K562 (cell line): Measurements from ENCODE around the gene NMRK2. TPM values are rescaled to one million over a fixed set of nuclear protein-coding genes. Genes with fewer than 3 reads are reported as not detected.

ENCODE experiments used
- ATAC-seq: fragments of 200-7000 bp; cut with Tn5 transposase; 3 replicates; pipeline ENCODE4 v1.9.1; 2020; ENCODE audit warnings: moderate library complexity
- BruUV-seq: library from RNA; stranded (reverse); fragments of 400-500 nt; replicated peaks from 2 replicates; lab custom pipeline; 2021; lab: Mats Ljungman, UMichigan
- CTCF ChIA-PET: fragments of 300-600 bp; formaldehyde crosslinking; extraction: SDS; loops from one replicate; lab custom pipeline; 2021; ENCODE audit warnings: low intra/inter-chr PET ratio; lab: Yijun Ruan, JAX
- POLR2A ChIA-PET: fragments of 300-600, 350-650 bp; sonication (Branson Sonifier 250); formaldehyde crosslinking; extraction: SDS; loops from one replicate; lab custom pipeline; 2021; ENCODE audit warnings: antibody characterized with exemption, inconsistent platforms; lab: Yijun Ruan, JAX
- DNase-seq, 4 experiments: peaks; one replicate each; pipeline versions ENCODE4 v3.0.0 to v3.0.0-alpha.2; 2011 to 2018; ENCODE audit warnings: low spot score in 3 of 4, mixed read lengths in 3 of 4; ENCODE audit errors: extremely low read depth in 1 of 4
- FAIRE-seq: peaks from 2 replicates; lab custom pipeline; 2011; peaks lifted over from hg19 to GRCh38; lab: Jason Lieb, UNC
- H2AFZ ChIP-seq: 2 replicates; pipeline ENCODE4 v1.6.0; 2011; ENCODE audit warnings: low read depth, low read length, control low read depth, inconsistent platforms
- H3K27ac ChIP-seq: fragments of 200-600 bp; 3 replicates; pipeline ENCODE4 v1.8.0; 2011; ENCODE audit warnings: low read depth, mild to moderate bottlenecking, control low read depth, inconsistent platforms, low read length, moderate library complexity, mixed read lengths; ENCODE audit errors: extremely low read depth
- H3K27me3 ChIP-seq, 2 experiments: fragments of 300-600 bp in 1 of 2; 2 replicates in 1 of 2; 3 replicates in 1 of 2; pipeline versions ENCODE4 v1.6.0 to v1.8.0; 2011; ENCODE audit warnings: inconsistent platforms in 2 of 2, low read length in 2 of 2, mild to moderate bottlenecking in 1 of 2, mixed read lengths in 1 of 2, moderate library complexity in 1 of 2; ENCODE audit not compliant: control insufficient read depth in 2 of 2, insufficient read depth in 2 of 2
- H3K36me3 ChIP-seq: fragments of 300-600 bp; 3 replicates; pipeline ENCODE4 v1.8.0; 2011; ENCODE audit warnings: mild to moderate bottlenecking, low read length, inconsistent platforms; ENCODE audit not compliant: control insufficient read depth, insufficient read depth
- H3K4me1 ChIP-seq, 2 experiments: fragments of 200-600 bp in 1 of 2; replicated peaks in 1 of 2; 2 replicates in 1 of 2; 3 replicates in 1 of 2; pipeline versions ENCODE4 v1.5.1 to v1.8.0; 2011; ENCODE audit warnings: inconsistent platforms in 2 of 2, low read length in 2 of 2, mild to moderate bottlenecking in 1 of 2, mixed read lengths in 1 of 2, moderate library complexity in 1 of 2; ENCODE audit not compliant: control insufficient read depth in 2 of 2, insufficient read depth in 2 of 2
- H3K4me2 ChIP-seq: 2 replicates; pipeline ENCODE4 v1.6.1; 2011; ENCODE audit warnings: low read length, control low read depth, inconsistent platforms, mixed read lengths; ENCODE audit not compliant: insufficient read depth
- H3K4me3 ChIP-seq: fragments of 200-600 bp; sonication (generic), shearing (Covaris generic); 2 replicates; pipeline ENCODE4 v1.5.1; 2016; ENCODE audit warnings: control low read depth, inconsistent platforms
- H3K79me2 ChIP-seq: fragments of 200-600 bp; 3 replicates; pipeline ENCODE4 v1.8.0; 2011; ENCODE audit warnings: low read length, inconsistent platforms; ENCODE audit not compliant: control insufficient read depth, insufficient read depth
- H3K9ac ChIP-seq, 2 experiments: 2 replicates each; pipeline versions ENCODE4 v1.6.0 to v1.6.1; 2011; ENCODE audit warnings: low read depth in 2 of 2, low read length in 2 of 2, control low read depth in 1 of 2, inconsistent platforms in 1 of 2, mild to moderate bottlenecking in 1 of 2, mixed read lengths in 1 of 2; ENCODE audit not compliant: insufficient read depth in 1 of 2
- H3K9me1 ChIP-seq: one replicate; pipeline ENCODE4 v1.6.0; 2011; ENCODE audit warnings: inconsistent platforms, mild to moderate bottlenecking, low read length, moderate library complexity; ENCODE audit not compliant: control insufficient read depth, insufficient read depth
- H3K9me3 ChIP-seq: replicated peaks from 2 replicates; pipeline ENCODE4 v1.5.1; 2011; ENCODE audit warnings: low read depth, low read length, inconsistent platforms; ENCODE audit not compliant: control insufficient read depth, insufficient read depth
- H4K20me1 ChIP-seq: replicated peaks from 2 replicates; pipeline ENCODE4 v1.6.1; 2011; ENCODE audit warnings: low read length, inconsistent platforms, mixed read lengths; ENCODE audit not compliant: control insufficient read depth, insufficient read depth
- CCAR2 ChIP-seq: fragments of 200-400 bp; formaldehyde crosslinking; IDR thresholded peaks from 2 replicates; pipeline ENCODE4 v1.6.1; 2017; ENCODE audit warnings: mild to moderate bottlenecking, low read depth, low read length
- CEBPG ChIP-seq, 3 experiments: fragments of 200-800 bp in 1 of 3; sonication (Bioruptor generic) in 1 of 3; sonication (generic) in 1 of 3; formaldehyde crosslinking in 1 of 3; IDR thresholded peaks in 2 of 3; conservative IDR thresholded peaks in 1 of 3; 2 replicates each; pipeline versions ENCODE4 v1.6.1 to v1.8.0; 2016 to 2022; ENCODE audit warnings: missing compliant biosample characterization in 2 of 3, missing genetic modification characterization in 2 of 3, mild to moderate bottlenecking in 1 of 3, missing genetic modification reagents in 1 of 3
- CREB1 ChIP-seq, 2 experiments: sonication (generic) in 1 of 2; formaldehyde crosslinking in 1 of 2; IDR thresholded peaks; 2 replicates each; pipeline versions ENCODE4 v1.6.1 to v1.8.0; 2012 to 2022; ENCODE audit warnings: inconsistent platforms in 1 of 2, mild to moderate bottlenecking in 1 of 2, missing genetic modification reagents in 1 of 2, moderate library complexity in 1 of 2
- HNRNPUL1 ChIP-seq: fragments of 200-400 bp; formaldehyde crosslinking; IDR thresholded peaks from 2 replicates; pipeline ENCODE4 v1.6.1; 2017; ENCODE audit warnings: low read length
- IFI16 ChIP-seq: fragments of 250-450 bp; sonication (Bioruptor Pico); IDR thresholded peaks from 2 replicates; pipeline ENCODE4 v2.1.2; 2022; ENCODE audit warnings: mild to moderate bottlenecking, inconsistent platforms
- JUNB ChIP-seq: fragments of 450-650 bp; formaldehyde crosslinking; conservative IDR thresholded peaks from 2 replicates; pipeline ENCODE4 v1.4.0; 2020; ENCODE audit warnings: mild to moderate bottlenecking
- LARP7 ChIP-seq: fragments of 450-650 bp; IDR thresholded peaks from 2 replicates; pipeline ENCODE4 v1.6.1; 2016
- MEIS2 ChIP-seq: fragments of 450-650 bp; IDR thresholded peaks from 2 replicates; pipeline ENCODE4 v1.6.1; 2014; ENCODE audit warnings: mild to moderate bottlenecking; ENCODE audit not compliant: partially characterized antibody
- NUFIP1 ChIP-seq: fragments of 450-650 bp; IDR thresholded peaks from 2 replicates; pipeline ENCODE4 v1.6.1; 2018; ENCODE audit not compliant: partially characterized antibody
- RBBP5 ChIP-seq: fragments of 200-600 bp; sonication (generic); IDR thresholded peaks from 2 replicates; pipeline ENCODE4 v1.6.1; 2012; ENCODE audit warnings: borderline replicate concordance, mild to moderate bottlenecking, low read length, control low read depth, inconsistent platforms; ENCODE audit not compliant: insufficient read depth, poor library complexity, severe bottlenecking
- WGBS: fragments of 100-300 bp; shearing (Covaris generic); methylation state at CpG from one replicate; pipeline ENCODE4 v1.1.6; 2016; ENCODE audit warnings: low coverage, mixed read lengths; ENCODE audit not compliant: insufficient coverage; ENCODE audit errors: missing lambda C conversion rate; 5-methylcytosine and 5-hydroxymethylcytosine counted together
- in situ Hi-C: fragments of 300-500 bp; cut with MboI; formaldehyde crosslinking; loops from 4 replicates; pipeline ENCODE4 v1.15.0; 2018; ENCODE audit warnings: inconsistent platforms, mixed read lengths
- intact Hi-C: fragments of 100-400 bp; cut with micrococcal nuclease; formaldehyde crosslinking; loops from 2 replicates; pipeline ENCODE4 v1.14.2; 2022
- polyA plus RNA-seq, 8 experiments: library from polyadenylated mRNA; depleted of rRNA in 4 of 8; stranded (reverse) in 5 of 8; unstranded in 3 of 8; fragments of >200 nt; fragmentation: Nextera tagmentation in 2 of 8; fragmentation: Illumina TruSeq in 1 of 8; extraction: Ambion mirVana in 2 of 8; extraction: Trizol in 1 of 8; gene quantifications; 2 replicates each; pipeline versions ENCODE4 v1.2.1 to v1.2.3, GENCODE V29; 2011 to 2014; ENCODE audit warnings: inconsistent platforms in 1 of 8, missing spikeins in 1 of 8
- total RNA-seq, 7 experiments: library from RNA; depleted of rRNA in 6 of 7; stranded (reverse); fragments of >200 nt in 6 of 7; fragmentation: Illumina TruSeq in 2 of 7; extraction: Trizol in 2 of 7; gene quantifications; 2 replicates each; pipeline versions ENCODE4 v1.2.1 to v1.2.3, GENCODE V29; 2011 to 2021; ENCODE audit warnings: low replicate concordance in 1 of 7
- TF ChIP-seq, protein P1 (sequence below): sonication (generic); formaldehyde crosslinking; IDR thresholded peaks from 2 replicates; pipeline ENCODE4 v1.8.1; 2023; ENCODE audit warnings: missing genetic modification reagents, mild to moderate bottlenecking, borderline replicate concordance
- TF ChIP-seq, protein P2 (sequence below): fragments of 450-650 bp; IDR thresholded peaks from 2 replicates; pipeline ENCODE4 v1.6.1; 2017; ENCODE audit warnings: antibody characterized with exemption

Gene NMRK2
- total and polyA plus RNA-seq, 9 of the 15 experiments (the other 6 are each of a cell fraction or from before 2014, with no cell fraction given) = not detected

DNA sequence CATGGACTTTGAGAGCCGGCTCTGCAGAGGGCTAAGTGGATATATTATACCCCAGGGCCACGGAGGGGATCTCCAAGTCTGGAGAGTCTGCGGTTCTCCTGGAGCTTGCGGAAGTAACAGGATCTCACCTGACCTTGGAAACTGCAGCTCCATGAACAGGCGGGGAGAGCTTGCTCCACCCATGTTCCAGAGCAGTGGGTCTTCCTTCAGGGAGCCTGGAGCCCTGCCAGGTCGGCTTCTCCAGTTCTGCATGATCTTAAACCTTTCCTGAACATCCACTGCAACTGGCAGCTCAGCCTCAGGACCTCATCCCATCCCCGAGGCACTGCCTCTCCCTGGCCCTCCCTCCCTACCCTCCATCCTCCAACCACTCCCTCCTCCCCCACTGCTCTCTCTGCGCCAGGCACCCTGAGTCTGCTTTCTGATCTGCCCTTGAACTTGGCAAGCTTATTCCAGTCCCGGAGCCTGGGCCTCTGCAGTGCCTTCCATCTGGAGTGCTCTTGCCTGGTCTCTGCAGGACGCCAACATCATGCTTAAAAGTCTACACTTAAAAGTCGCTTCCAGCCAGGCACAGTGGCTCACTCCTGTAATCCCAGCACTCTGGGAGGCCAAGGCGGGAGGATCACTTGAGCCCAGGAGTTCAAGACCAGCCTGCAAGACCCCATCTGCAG lies 39.2 kb upstream of the NMRK2 start:
- peak in 1 of 4 experiments; percentile 5 for DNase-seq
- Histone ChIP-seq H2AFZ (no peak overlapping the region), H3K36me3 (no peaks in the 10 kb centered on the region), H4K20me1 (no peaks in the 10 kb centered on the region), H3K9me1 (no peaks in the 10 kb centered on the region), H3K27ac (no peak overlapping the region), H3K4me2 (no peak overlapping the region), H3K4me3 (no peak overlapping the region), H3K9ac (no peak overlapping the region), H3K27me3 (peaks cover 6 to 42% of the 10 kb centered on the region in 2 experiments; a peak in 3 of 5 replicates), H3K79me2 (no peaks in the 10 kb centered on the region), H3K9me3 (no peaks in the 10 kb centered on the region; the same call in none of the 2 replicates), H3K4me1 (peaks cover 0 to 4% of the 10 kb centered on the region in 2 experiments; a peak in 1 of 5 replicates)
- in situ Hi-C loops = no loop called here
- no TSS peak for BruUV-seq
- ChIA-PET POLR2A (interaction anchor here (0.9 to 1.2 kb wide), 3 partner anchors 13 to 31 kb away, joined by 3 to 4 read pairs (median 3); partner anchors contain the start of gene ATCAY), CTCF (no interaction called here)
- WGBS = 12% methylated on average over 12 of the region's 12 CpGs
- no peak for ATAC-seq
- no peak for TF ChIP-seq HNRNPUL1
- no peak for TF ChIP-seq LARP7
- no peak for TF ChIP-seq NUFIP1
- TF ChIP-seq, protein P1, sequence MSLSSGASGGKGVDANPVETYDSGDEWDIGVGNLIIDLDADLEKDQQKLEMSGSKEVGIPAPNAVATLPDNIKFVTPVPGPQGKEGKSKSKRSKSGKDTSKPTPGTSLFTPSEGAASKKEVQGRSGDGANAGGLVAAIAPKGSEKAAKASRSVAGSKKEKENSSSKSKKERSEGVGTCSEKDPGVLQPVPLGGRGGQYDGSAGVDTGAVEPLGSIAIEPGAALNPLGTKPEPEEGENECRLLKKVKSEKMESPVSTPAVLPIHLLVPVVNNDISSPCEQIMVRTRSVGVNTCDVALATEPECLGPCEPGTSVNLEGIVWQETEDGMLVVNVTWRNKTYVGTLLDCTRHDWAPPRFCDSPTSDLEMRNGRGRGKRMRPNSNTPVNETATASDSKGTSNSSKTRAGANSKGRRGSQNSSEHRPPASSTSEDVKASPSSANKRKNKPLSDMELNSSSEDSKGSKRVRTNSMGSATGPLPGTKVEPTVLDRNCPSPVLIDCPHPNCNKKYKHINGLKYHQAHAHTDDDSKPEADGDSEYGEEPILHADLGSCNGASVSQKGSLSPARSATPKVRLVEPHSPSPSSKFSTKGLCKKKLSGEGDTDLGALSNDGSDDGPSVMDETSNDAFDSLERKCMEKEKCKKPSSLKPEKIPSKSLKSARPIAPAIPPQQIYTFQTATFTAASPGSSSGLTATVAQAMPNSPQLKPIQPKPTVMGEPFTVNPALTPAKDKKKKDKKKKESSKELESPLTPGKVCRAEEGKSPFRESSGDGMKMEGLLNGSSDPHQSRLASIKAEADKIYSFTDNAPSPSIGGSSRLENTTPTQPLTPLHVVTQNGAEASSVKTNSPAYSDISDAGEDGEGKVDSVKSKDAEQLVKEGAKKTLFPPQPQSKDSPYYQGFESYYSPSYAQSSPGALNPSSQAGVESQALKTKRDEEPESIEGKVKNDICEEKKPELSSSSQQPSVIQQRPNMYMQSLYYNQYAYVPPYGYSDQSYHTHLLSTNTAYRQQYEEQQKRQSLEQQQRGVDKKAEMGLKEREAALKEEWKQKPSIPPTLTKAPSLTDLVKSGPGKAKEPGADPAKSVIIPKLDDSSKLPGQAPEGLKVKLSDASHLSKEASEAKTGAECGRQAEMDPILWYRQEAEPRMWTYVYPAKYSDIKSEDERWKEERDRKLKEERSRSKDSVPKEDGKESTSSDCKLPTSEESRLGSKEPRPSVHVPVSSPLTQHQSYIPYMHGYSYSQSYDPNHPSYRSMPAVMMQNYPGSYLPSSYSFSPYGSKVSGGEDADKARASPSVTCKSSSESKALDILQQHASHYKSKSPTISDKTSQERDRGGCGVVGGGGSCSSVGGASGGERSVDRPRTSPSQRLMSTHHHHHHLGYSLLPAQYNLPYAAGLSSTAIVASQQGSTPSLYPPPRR (CRISPR knock-in tag) = no peak
- TF ChIP-seq CCAR2 = no peak
- no peak for TF ChIP-seq CREB1 (IDR thresholded peaks at IDR 0.05)
- TF ChIP-seq CREB1 (CRISPR knock-in tag; IDR thresholded peaks at IDR 0.05) = no peak
- TF ChIP-seq, protein P2, sequence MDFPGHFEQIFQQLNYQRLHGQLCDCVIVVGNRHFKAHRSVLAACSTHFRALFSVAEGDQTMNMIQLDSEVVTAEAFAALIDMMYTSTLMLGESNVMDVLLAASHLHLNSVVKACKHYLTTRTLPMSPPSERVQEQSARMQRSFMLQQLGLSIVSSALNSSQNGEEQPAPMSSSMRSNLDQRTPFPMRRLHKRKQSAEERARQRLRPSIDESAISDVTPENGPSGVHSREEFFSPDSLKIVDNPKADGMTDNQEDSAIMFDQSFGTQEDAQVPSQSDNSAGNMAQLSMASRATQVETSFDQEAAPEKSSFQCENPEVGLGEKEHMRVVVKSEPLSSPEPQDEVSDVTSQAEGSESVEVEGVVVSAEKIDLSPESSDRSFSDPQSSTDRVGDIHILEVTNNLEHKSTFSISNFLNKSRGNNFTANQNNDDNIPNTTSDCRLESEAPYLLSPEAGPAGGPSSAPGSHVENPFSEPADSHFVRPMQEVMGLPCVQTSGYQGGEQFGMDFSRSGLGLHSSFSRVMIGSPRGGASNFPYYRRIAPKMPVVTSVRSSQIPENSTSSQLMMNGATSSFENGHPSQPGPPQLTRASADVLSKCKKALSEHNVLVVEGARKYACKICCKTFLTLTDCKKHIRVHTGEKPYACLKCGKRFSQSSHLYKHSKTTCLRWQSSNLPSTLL = no peak
- no peak for TF ChIP-seq RBBP5
- TF ChIP-seq CEBPG (CRISPR knock-in tag; IDR thresholded peaks at IDR 0.05) = no peak
- TF ChIP-seq CEBPG (tag; conservative IDR thresholded peaks at IDR 0.05 in 1 of 2, IDR thresholded peaks at IDR 0.05 in 1 of 2) = no peak
- TF ChIP-seq JUNB (CRISPR knock-in tag) = no peak
- TF ChIP-seq MEIS2 = no peak
- TF ChIP-seq IFI16 = no peak
- no peak for FAIRE-seq
- intact Hi-C loops = no loop called here
